Omental fat pad (tissue), 4 donors: ENCODE results near the gene TMEM72. TPM values are rescaled to one million over a fixed set of nuclear protein-coding genes. Genes with fewer than 3 reads are reported as not detected.

Experiments used
- ATAC-seq: fragments of 150-250 bp; one replicate; pipeline ENCODE4 v1.9.1; 2016; ENCODE audit warnings: mild to moderate bottlenecking, moderate library complexity; ENCODE audit not compliant: low FRiP score
- DNase-seq: peaks from one replicate; pipeline ENCODE4 v3.0.0-alpha.2; 2019; ENCODE audit warnings: low spot score
- total RNA-seq, 4 donors: library from RNA; depleted of rRNA; stranded (reverse); fragments of >200 nt; gene quantifications; one replicate each; pipeline ENCODE4 v1.1.0, GENCODE V29; 2016
- TF ChIP-seq, protein P1 (sequence below), 3 donors: fragments of 450-650 bp; IDR thresholded peaks; one replicate each; pipeline ENCODE4 v1.5.1; 2016 to 2017; ENCODE audit warnings: antibody characterized with exemption in 3 of 3, mild to moderate bottlenecking in 3 of 3, moderate library complexity in 2 of 3

Gene TMEM72
- total RNA-seq, 4 donors from 2014 or later: not detected

DNA sequence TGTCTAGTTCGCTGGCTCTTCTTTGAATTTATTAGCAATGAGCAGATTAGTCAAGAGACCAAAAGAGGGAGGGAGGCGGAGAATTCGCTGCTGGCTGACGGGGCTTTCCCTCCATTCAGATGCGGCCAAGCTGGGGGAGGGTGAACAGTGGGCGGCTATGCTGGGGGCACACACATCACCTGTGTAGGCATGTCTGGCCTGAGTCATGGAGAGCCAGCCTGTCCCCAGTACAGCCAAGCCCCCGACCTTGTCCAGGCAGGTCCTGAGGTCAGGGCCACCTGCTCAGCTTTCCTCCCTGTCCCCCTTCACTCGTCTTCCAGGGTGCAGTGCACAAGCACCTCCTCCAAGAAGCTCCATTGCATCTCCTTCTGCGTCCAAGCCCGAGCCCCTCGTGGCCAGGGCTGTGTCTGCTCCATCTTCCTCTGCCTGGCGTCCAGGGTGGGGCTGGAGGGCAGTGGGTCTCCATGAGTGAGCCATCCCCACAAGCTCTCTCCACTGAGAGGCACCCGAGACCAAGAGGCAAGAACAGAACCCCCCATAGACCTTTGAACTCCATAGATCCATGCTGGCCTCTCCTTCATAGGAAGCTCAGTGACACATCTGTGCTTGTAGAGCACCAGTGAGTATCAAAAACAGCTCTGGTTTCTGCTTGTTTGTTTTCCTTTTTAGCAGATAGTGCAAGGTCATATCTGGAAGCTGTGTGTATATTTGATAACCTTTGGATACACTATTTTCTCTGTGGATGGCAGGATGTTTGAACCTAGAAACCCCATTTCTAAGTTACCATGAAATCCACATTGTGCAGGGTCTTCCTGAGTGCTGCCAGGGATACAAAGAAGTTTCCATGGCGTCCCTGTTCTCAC lies 69.4 kb downstream of the TMEM72 start:
- TF ChIP-seq, protein P1, sequence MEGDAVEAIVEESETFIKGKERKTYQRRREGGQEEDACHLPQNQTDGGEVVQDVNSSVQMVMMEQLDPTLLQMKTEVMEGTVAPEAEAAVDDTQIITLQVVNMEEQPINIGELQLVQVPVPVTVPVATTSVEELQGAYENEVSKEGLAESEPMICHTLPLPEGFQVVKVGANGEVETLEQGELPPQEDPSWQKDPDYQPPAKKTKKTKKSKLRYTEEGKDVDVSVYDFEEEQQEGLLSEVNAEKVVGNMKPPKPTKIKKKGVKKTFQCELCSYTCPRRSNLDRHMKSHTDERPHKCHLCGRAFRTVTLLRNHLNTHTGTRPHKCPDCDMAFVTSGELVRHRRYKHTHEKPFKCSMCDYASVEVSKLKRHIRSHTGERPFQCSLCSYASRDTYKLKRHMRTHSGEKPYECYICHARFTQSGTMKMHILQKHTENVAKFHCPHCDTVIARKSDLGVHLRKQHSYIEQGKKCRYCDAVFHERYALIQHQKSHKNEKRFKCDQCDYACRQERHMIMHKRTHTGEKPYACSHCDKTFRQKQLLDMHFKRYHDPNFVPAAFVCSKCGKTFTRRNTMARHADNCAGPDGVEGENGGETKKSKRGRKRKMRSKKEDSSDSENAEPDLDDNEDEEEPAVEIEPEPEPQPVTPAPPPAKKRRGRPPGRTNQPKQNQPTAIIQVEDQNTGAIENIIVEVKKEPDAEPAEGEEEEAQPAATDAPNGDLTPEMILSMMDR (IDR thresholded peaks at IDR 0.05): no peak
- DNase-seq (no peak), ATAC-seq (no peak)

DNA sequence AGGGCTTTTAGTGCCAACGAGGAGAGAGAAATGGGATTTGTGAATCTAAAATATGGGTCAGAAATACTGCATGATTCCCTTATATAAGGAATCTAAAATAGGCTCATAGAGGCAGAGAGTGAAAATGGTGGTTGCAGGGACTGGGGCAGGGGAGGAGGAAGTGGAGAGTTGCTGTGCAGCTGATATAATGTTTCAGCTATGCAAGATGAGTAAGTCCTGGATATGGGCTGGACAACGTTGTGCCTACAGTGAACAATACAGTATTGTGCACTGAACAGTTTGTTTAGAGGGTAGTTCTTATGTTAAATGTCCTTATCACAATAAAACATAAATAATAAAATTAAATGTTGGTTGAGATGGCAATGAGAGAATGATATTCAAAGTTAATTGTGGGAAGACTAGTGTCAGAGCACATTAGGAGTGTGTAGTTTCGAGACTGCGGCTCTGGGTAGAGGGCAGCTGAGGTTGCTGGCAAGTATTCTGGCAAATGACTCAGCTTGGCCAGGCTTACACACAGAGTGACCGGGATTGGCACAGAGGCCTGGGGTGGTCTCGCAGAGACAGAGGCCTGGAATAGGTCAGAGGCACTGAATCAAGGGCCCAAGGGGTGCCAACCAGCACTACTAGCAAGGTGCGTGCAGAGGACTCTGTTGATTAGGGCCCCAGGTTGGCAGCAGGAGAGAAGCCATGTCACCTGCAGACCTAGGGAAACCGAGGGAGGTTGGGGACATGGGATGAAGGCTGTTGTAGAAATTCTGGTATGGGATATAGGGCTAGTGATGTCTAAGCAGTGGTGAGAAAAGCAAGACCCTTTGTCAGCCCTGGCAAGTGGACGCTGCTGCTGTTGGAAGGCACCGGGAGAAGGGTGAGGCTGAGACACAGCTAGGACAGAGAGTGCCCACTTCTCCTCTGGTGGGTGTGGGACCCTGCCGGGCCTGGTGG lies 70.3 kb downstream of the TMEM72 start:
- TF ChIP-seq, protein P1 (IDR thresholded peaks at IDR 0.05): no peak
- no peak for DNase-seq
- peak; percentile 59 for ATAC-seq

DNA sequence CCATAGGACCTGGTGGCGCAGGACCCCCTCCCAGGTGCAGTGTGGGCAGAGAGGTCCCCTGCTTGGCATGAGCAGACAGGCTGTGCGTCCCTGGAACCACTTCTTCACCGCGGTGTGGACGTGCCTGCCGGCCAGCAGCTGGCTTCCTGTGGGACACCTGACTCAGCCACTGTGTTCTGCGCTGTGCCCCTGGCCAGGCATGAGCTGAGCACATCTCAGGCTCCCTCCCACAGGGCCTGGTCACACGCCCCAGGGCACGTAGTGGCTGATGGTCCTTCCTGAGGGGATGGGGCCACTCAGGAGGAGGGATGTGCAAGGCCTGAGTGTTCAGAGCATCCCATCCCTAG lies 71.0 kb downstream of the TMEM72 start:
- DNase-seq (no peak), ATAC-seq (no peak)
- TF ChIP-seq, protein P1 (IDR thresholded peaks at IDR 0.05): no peak

DNA sequence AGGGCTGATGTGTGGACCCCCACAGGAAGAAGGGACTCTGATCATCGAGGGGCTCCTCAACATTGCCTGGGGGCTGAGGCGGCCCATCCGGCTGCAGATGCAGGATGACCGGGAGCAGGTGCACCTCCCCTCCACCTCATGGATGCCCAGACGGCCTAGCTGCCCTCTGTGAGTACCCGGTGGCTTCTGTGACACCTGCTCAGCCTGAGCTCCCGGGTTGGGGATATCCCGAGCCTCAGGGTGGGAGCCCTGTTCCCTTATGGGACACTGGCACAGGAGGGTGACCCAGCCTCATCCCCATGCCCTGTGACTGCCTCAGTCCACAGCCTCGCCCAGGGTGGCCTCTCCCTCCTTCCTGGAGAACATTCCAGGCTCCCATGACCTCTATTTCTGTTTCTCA lies 71.4 kb downstream of the TMEM72 start:
- no peak for DNase-seq
- no peak for ATAC-seq
- TF ChIP-seq, protein P1 (IDR thresholded peaks at IDR 0.05): no peak

DNA sequence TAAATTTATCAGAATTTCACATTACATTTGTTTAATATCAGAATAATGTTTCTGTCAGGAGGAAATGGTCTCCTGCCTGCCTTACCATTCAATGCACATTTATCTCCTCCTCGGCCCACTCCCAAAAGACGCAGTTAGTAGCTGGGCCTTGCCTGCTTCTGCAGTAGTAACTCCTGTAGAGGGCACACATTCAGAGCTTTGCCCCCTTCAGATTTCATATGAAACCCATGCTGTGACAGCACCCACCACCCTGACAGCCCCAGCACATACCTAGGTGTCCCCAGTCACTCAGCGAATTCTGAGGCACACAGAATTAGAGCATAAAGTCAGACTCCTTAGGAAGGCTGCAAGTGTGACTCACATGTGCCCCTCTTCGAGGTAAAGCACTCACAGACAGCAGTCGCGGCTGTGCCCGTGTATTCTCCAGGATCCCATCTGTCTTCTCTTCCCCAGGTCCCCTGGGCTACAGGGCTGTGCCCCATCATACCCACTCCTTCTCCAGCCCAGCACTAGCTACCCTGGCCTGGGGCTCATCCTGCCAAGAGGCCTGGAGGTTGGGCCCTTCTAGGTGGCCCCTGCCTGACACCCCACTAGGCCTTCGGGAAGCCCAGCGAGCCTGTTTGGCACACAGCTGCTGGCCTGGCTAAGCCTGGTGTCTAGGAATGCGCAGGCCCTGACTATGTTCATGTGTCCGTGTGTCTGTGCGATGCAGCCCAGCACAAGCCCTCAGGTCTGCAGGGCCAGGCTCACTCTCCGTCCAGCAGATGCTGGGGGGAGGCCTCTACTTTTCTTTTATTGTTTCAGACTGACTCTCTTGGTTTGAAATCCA lies 72.1 kb downstream of the TMEM72 start:
- TF ChIP-seq, protein P1 (IDR thresholded peaks at IDR 0.05): no peak
- DNase-seq (no peak), ATAC-seq (no peak)

DNA sequence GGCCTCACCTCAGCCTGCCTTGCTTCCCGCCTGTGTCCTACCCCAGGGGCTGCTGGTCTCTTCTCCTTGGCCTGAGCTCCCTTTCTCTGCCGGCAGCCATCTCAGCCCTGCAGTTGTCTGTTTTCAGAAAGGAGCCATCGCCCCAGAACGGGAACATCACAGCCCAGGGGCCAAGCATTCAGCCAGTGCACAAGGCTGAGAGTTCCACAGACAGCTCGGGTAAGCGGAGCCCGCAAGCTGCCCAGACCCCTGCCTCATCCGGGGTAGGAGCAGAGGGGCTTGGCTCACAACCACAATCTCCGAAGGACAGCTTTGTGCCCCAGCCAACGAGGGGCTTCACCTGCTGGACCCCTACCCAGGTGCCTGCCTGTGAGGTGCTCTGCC lies 72.8 kb downstream of the TMEM72 start:
- DNase-seq (no peak), ATAC-seq (no peak)
- TF ChIP-seq, protein P1 (IDR thresholded peaks at IDR 0.05): no peak
